SK-N-SH (cell line): ENCODE data around the gene DNAL4. TPM values are rescaled to one million over a fixed set of nuclear protein-coding genes. Genes with fewer than 3 reads are reported as not detected.

Source experiments
- CTCF ChIA-PET: fragments of 300-600, 350-600 bp; formaldehyde crosslinking; extraction: SDS; loops from one replicate; lab custom pipeline; 2021; lab: Yijun Ruan, JAX
- POLR2A ChIA-PET: fragments of 350-600 bp; sonication (Branson Sonifier 250); formaldehyde crosslinking; extraction: SDS; loops from one replicate; lab custom pipeline; 2020; ENCODE audit warnings: antibody characterized with exemption, inconsistent platforms; lab: Yijun Ruan, JAX
- DNase-seq: peaks from one replicate; pipeline ENCODE4 v3.0.0; 2012
- H2AFZ ChIP-seq: fragments of 200-600 bp; sonication (generic); 2 replicates; pipeline ENCODE4 v1.8.1; 2016; ENCODE audit warnings: antibody characterized with exemption, mild to moderate bottlenecking, low read depth
- H3F3A ChIP-seq: fragments of 200-600 bp; sonication (generic); replicated peaks from 2 replicates; pipeline ENCODE3; 2016; ENCODE audit warnings: antibody characterized with exemption, mild to moderate bottlenecking; ENCODE audit not compliant: insufficient read depth
- H3K27ac ChIP-seq, 2 experiments: fragments of 200-500 bp in 1 of 2; fragments of 200-600 bp in 1 of 2; sonication (Bioruptor generic) in 1 of 2; sonication (generic), shearing (Covaris generic) in 1 of 2; 2 replicates each; pipeline versions ENCODE4 v1.5.1 to v1.6.1; 2014 to 2016; ENCODE audit warnings: low read depth in 2 of 2, inconsistent platforms in 1 of 2, low read length in 1 of 2, mild to moderate bottlenecking in 1 of 2, mixed read lengths in 1 of 2
- H3K27me3 ChIP-seq: fragments of 200-600 bp; sonication (generic), shearing (Covaris generic); 2 replicates; pipeline ENCODE4 v1.6.1; 2016; ENCODE audit warnings: mixed run types; ENCODE audit not compliant: insufficient read depth
- H3K36me3 ChIP-seq, 2 experiments: fragments of 200-500 bp in 1 of 2; fragments of 200-600 bp in 1 of 2; sonication (Bioruptor generic) in 1 of 2; sonication (generic) in 1 of 2; replicated peaks in 1 of 2; 2 replicates each; pipeline versions ENCODE3 to v1.5.1; 2014 to 2016; ENCODE audit warnings: low read length in 1 of 2, mild to moderate bottlenecking in 1 of 2; ENCODE audit not compliant: insufficient read depth in 2 of 2, control insufficient read depth in 1 of 2
- H3K4me1 ChIP-seq, 2 experiments: fragments of 200-500 bp in 1 of 2; fragments of 200-600 bp in 1 of 2; sonication (Bioruptor generic) in 1 of 2; sonication (generic), shearing (Covaris generic) in 1 of 2; 2 replicates each; pipeline versions ENCODE4 v1.5.1 to v1.6.1; 2014 to 2016; ENCODE audit warnings: low read depth in 1 of 2, low read length in 1 of 2, mixed run types in 1 of 2; ENCODE audit not compliant: insufficient read depth in 2 of 2, control insufficient read depth in 1 of 2
- H3K4me2 ChIP-seq: fragments of 200-600 bp; sonication (generic), shearing (Covaris generic); 2 replicates; pipeline ENCODE4 v1.6.1; 2017; ENCODE audit warnings: mixed run types
- H3K4me3 ChIP-seq, 2 experiments: fragments of 200-500 bp in 1 of 2; fragments of 200-600 bp in 1 of 2; sonication (Bioruptor generic) in 1 of 2; sonication (generic), shearing (Covaris generic) in 1 of 2; 2 replicates each; pipeline versions ENCODE4 v1.5.1 to v1.8.1; 2014 to 2016; ENCODE audit warnings: low read depth in 2 of 2, inconsistent platforms in 1 of 2, low read length in 1 of 2, mild to moderate bottlenecking in 1 of 2, mixed read lengths in 1 of 2, moderate library complexity in 1 of 2
- H3K79me2 ChIP-seq: fragments of 200-600 bp; sonication (generic); 2 replicates; pipeline ENCODE4 v1.8.1; 2017; ENCODE audit warnings: mild to moderate bottlenecking; ENCODE audit not compliant: insufficient read depth
- H3K9ac ChIP-seq: fragments of 200-600 bp; sonication (generic); 2 replicates; pipeline ENCODE4 v1.6.1; 2017; ENCODE audit warnings: mixed run types
- H3K9me2 ChIP-seq: fragments of 200-600 bp; sonication (generic); 2 replicates; pipeline ENCODE4 v1.6.1; 2017; ENCODE audit warnings: mixed run types
- H3K9me3 ChIP-seq: fragments of 200-600 bp; sonication (generic); 2 replicates; pipeline ENCODE4 v1.6.1; 2017; ENCODE audit warnings: mixed run types, mild to moderate bottlenecking, moderate library complexity
- H4K20me1 ChIP-seq: fragments of 200-600 bp; sonication (generic); 2 replicates; pipeline ENCODE4 v1.6.1; 2017; ENCODE audit warnings: mild to moderate bottlenecking, mixed run types; ENCODE audit not compliant: insufficient read depth
- ELF1 ChIP-seq: IDR thresholded peaks from 2 replicates; pipeline ENCODE4 v1.4.0; 2012
- EZH2phosphoT487 ChIP-seq: fragments of 200-600 bp; sonication (generic); IDR thresholded peaks from 2 replicates; pipeline ENCODE4 v1.6.1; 2017; ENCODE audit warnings: low read depth, mixed run types, mild to moderate bottlenecking, antibody characterized with exemption, moderate library complexity, borderline replicate concordance
- FOXM1 ChIP-seq: IDR thresholded peaks from 2 replicates; pipeline ENCODE4 v1.4.0; 2012; ENCODE audit warnings: low read depth, mild to moderate bottlenecking
- GATA2 ChIP-seq: sonication (generic); formaldehyde crosslinking; IDR thresholded peaks from 2 replicates; pipeline ENCODE4 v1.5.0; 2020; ENCODE audit warnings: mild to moderate bottlenecking, missing genetic modification reagents
- IRF3 ChIP-seq: fragments of 150-350 bp; IDR thresholded peaks from 2 replicates; pipeline ENCODE4 v1.6.1; 2016; ENCODE audit warnings: mild to moderate bottlenecking, low read depth, low read length
- MEF2A ChIP-seq: IDR thresholded peaks from 2 replicates; pipeline ENCODE4 v1.4.0; 2012; ENCODE audit warnings: low read depth, borderline replicate concordance
- PBX3 ChIP-seq: IDR thresholded peaks from 2 replicates; pipeline ENCODE4; 2012
- POLR2AphosphoS5 ChIP-seq: IDR thresholded peaks from 2 replicates; pipeline ENCODE4 v1.6.1; 2012; ENCODE audit warnings: low read depth, low read length
- RCOR1 ChIP-seq: fragments of 150-350 bp; IDR thresholded peaks from 2 replicates; pipeline ENCODE4 v1.6.1; 2017; ENCODE audit warnings: antibody characterized with exemption, low read length
- REST ChIP-seq: IDR thresholded peaks from 2 replicates; pipeline ENCODE4 v1.6.1; 2012; ENCODE audit warnings: mild to moderate bottlenecking, low read depth, low read length, moderate library complexity
- RFX5 ChIP-seq: IDR thresholded peaks from 2 replicates; pipeline ENCODE4 v1.6.1; 2012; ENCODE audit warnings: mild to moderate bottlenecking, improper control_type of control experiment, low read length
- RXRA ChIP-seq: IDR thresholded peaks from 2 replicates; pipeline ENCODE4 v1.4.0; 2012; ENCODE audit warnings: low read depth, mild to moderate bottlenecking, borderline replicate concordance
- SMC3 ChIP-seq: IDR thresholded peaks from 2 replicates; pipeline ENCODE4 v1.6.1; 2012; ENCODE audit warnings: low read depth, low read length, improper control_type of control experiment
- TEAD4 ChIP-seq: IDR thresholded peaks from 2 replicates; pipeline ENCODE4 v1.4.0; 2012; ENCODE audit warnings: mild to moderate bottlenecking, borderline replicate concordance; ENCODE audit not compliant: insufficient read depth
- USF2 ChIP-seq: fragments of 150-350 bp; IDR thresholded peaks from 2 replicates; pipeline ENCODE4 v1.6.1; 2017; ENCODE audit warnings: antibody characterized with exemption, low read length, low read depth, borderline replicate concordance
- whole genome bisulfite sequencing: methylation state at CpG from one replicate; pipeline ENCODE4 v1.1.6; 2017; ENCODE audit warnings: low lambda C conversion rate; 5-methylcytosine and 5-hydroxymethylcytosine counted together
- polyA plus RNA-seq, 3 experiments: library from polyadenylated mRNA; depleted of rRNA; stranded (reverse); fragments of >200 nt; gene quantifications; 2 replicates each; pipeline ENCODE4 v1.2.3, GENCODE V29; 2012

The DNAL4 gene
- polyA plus RNA-seq, 1 of the 3 experiments (the other 2 are of a cell fraction) = 15.1 TPM

- CTCF ChIA-PET = interaction anchor here (1.3 to 1.4 kb wide), 2 partner anchors 20 to 24 kb away, joined by 3 to 4 read pairs; no protein-coding TSS in a partner anchor
- Histone ChIP-seq H3F3A (peaks cover 3% of the 10 kb centered on the region), H3K4me1 (peaks cover 14 to 35% of the 10 kb centered on the region in 2 experiments; a peak in 3 of 4 replicates), H3K9me2 (no peaks in the 10 kb centered on the region), H2AFZ (no peak overlapping the region), H3K27ac (peak overlapping the region in 1 of 2 experiments; percentile 87; a peak in 2 of 4 replicates), H3K4me3 (no peak overlapping the region), H3K27me3 (no peaks in the 10 kb centered on the region), H3K36me3 (no peaks in the 10 kb centered on the region), H4K20me1 (no peaks in the 10 kb centered on the region), H3K4me2 (no peak overlapping the region), H3K9me3 (no peaks in the 10 kb centered on the region), H3K79me2 (peaks cover 5% of the 10 kb centered on the region; the same call in 1 of the 2 replicates), H3K9ac (no peak overlapping the region)
- TF ChIP-seq RCOR1 (no peak), TEAD4 (no peak), EZH2phosphoT487 (no peak), FOXM1 (no peak), IRF3 (no peak), SMC3 (no peak), GATA2 (no peak), RFX5 (no peak), POLR2AphosphoS5 (no peak), MEF2A (no peak), PBX3 (no peak), USF2 (no peak), ELF1 (no peak), REST (no peak), RXRA (no peak)
- no peak for DNase-seq
- WGBS = 96% methylated on average over 4 of the region's 4 CpGs
- POLR2A ChIA-PET = no interaction called here
Observed at GRCh38 chr22:38789606-38790005, 4.3 kb downstream of the DNAL4 start.
